ENCODE data around the gene KIF3B.
"Not testable (repeated sequence)": the region's sequence is repeated elsewhere in the genome, so short reads cannot be mapped to it uniquely, and the experiment has no call there.

- not testable (repeated sequence) for TF ChIP-seq CTCF (conservative IDR thresholded peaks at IDR 0.05; ENCODE audit: low read length); EZH2phosphoT487 (IDR thresholded peaks at IDR 0.05; ENCODE audit: borderline replicate concordance, low read depth, low read length)
Measured at GRCh38 chr20:32289299-32289660, 11.8 kb downstream of the KIF3B start.
